GM12864 (cell line): ENCODE measurements around the gene ATP2A3.

Source experiments
- DNase-seq: peaks from one replicate; pipeline ENCODE4 v3.0.0-alpha.2; 2011; ENCODE audit warnings: low read depth
- H3K4me3 ChIP-seq: 2 replicates; pipeline ENCODE4 v1.5.1; 2011; ENCODE audit warnings: mild to moderate bottlenecking, low read depth, low read length, control low read depth
- TF ChIP-seq, protein P1 (sequence below): IDR thresholded peaks from 2 replicates; pipeline ENCODE4 v1.5.1; 2011; ENCODE audit warnings: low read depth, mild to moderate bottlenecking, moderate library complexity, low read length, control low read depth, inconsistent platforms; ENCODE audit errors: missing control alignments

Gene ATP2A3

DNA sequence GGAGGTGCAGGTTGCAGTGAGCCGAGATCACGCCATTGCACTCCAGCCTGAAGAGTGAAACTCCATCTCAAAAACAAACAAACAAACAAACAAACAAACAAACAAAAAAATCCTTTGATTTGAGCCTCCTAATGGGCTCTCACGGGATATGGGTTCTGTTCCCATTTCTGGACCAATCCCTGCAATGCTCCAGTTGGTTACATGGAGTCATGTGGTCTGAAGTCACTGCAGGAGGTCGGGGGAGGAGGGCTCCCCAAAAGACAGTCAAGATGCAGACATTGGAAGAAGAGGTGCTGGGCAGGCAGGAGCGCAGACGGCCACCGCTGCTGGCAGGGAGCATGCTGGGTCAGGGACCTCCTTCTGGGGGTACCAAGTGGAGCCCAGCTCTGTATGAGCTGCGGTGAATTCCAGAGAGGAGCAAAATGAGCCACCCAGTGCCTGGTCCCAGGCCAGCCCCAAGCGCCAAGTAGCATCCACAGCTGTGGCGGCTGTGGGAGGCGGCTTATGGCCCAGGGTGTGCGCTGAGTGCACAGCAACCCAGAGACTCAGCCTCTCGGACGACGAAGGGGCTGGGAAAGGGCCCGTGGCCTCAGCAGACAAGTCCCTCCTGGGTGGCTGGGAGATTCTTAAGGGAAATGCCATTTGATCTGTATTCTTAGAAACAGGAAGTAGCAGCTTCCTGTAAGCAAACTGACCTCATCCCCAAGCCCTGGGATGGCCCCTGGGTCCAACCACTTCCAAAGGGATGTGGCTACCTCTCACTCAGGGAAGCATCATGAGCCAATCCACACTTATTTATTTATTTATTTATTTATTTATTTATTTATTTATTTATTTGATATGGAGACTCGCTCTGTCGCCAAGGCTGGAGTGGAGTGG, 19.6 kb upstream of the ATP2A3 start:
- TF ChIP-seq, protein P1, sequence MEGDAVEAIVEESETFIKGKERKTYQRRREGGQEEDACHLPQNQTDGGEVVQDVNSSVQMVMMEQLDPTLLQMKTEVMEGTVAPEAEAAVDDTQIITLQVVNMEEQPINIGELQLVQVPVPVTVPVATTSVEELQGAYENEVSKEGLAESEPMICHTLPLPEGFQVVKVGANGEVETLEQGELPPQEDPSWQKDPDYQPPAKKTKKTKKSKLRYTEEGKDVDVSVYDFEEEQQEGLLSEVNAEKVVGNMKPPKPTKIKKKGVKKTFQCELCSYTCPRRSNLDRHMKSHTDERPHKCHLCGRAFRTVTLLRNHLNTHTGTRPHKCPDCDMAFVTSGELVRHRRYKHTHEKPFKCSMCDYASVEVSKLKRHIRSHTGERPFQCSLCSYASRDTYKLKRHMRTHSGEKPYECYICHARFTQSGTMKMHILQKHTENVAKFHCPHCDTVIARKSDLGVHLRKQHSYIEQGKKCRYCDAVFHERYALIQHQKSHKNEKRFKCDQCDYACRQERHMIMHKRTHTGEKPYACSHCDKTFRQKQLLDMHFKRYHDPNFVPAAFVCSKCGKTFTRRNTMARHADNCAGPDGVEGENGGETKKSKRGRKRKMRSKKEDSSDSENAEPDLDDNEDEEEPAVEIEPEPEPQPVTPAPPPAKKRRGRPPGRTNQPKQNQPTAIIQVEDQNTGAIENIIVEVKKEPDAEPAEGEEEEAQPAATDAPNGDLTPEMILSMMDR, result no peak
- no peak for DNase-seq
- H3K4me3 ChIP-seq, result no peak overlapping the region

DNA sequence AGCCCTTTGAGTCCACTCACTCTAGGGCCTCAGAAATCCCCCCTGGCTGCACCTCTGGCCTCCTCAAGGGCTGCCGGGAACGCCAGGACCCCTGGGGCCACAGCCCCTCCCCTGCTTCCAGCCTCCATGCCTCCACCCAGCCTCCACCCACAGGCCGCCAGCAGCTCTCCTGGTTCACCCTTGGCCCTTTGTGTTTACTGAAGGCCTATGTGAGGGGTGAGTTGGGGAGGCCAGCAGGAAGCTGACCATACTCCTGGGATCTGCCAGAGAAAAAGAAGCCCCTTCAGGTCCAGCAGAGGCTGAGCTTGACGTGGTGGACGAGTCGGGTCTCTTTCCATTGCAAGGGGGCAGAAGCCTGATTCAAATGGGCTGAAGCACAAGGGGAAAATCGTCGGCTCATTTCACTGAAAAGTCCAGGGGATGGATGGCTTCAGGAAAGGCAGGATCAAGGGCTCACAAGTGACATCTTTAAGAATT, 18.3 kb upstream of the ATP2A3 start:
- TF ChIP-seq, protein P1, result no peak
- H3K4me3 ChIP-seq, result no peak overlapping the region
- DNase-seq, result no peak

DNA sequence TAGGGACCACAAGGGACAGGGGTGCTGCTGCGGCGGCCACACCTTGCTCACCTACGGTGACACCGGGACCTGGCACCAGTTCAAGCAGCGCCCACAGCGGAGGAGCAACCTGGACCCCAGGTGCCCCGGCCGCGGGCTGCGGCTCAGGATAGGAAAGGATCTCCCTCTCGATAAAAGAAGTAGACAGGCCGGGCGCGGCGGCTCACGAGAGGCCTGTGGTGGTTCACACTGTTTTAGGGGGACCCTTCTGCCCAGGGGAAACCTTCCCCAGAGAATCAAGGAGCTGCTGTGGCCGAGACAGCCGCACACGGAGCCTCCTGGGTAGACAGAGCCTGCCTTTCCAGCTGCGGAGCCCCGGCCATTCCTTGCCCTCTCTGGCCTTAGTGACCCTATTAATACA, 17.9 kb upstream of the ATP2A3 start:
- TF ChIP-seq, protein P1, result no peak
- no peak for DNase-seq
- no peak overlapping the region for H3K4me3 ChIP-seq

DNA sequence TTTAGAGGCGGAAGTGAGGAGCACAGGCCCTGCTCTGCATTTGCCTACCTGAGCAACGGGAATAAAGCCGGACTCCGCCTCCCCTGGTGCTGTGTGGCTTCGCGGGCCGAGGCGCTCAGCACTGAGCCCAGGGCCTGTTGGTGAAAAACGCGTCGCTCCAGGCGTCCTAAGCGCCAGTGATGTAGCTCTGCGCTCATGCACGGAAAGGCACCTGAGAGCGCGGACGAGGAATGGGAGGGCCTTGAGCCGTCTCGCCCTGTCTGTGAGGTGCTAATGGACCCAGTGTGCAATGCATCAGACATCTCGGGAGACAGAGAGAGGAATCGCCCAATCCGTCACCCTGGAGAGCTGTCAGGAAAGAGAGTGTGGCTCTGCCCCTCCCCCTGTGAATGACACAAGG, 17.2 kb upstream of the ATP2A3 start:
- DNase-seq, result no peak
- no peak overlapping the region for H3K4me3 ChIP-seq
- TF ChIP-seq, protein P1, result no peak

DNA sequence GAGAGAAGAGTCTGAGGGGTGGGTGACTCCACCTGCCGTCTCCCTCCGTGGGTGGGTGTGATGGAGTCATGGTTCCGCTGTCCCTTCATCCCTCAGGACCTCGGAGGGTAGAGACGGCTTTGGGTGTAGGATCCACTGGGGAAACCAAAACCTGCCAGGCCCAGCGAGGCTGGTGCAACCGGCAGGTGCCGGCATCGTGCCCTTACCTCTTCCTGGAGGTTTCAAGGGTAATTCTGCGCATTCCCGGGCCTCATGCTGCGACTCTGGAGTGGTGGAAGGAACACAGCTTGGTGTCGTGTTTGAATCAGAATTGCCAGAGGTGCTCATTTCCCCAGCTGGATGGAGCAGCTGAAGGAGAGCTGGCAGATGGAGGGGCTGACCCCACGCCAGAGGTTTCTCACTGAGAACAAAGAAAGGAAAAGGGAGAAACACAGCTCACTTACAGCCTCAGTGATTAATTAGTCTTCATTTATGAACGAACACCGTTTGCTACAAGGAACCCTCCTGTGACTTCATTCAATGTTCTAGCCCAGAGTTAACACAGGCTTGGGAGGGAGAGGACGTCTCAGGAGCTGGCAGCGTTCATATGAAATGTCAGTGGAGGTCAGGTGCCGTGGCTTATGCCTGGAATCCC, 16.3 kb upstream of the ATP2A3 start:
- TF ChIP-seq, protein P1, result no peak
- H3K4me3 ChIP-seq, result no peak overlapping the region
- DNase-seq, result no peak

DNA sequence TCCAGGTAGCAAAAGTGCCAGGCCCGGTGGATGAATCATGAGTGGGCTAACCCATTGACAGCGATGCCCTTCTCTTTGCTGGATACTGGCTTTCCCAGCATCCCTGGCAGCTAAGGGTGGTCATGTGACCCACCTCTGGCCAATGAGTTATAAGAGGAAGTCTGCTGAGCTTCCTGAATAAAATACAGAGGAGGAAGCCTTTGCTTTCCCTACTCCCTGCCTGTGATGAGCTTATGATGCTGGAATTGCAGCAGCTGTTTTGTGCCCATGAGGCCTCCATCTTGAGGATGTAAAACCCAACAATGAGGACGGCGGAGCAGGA, 15.0 kb upstream of the ATP2A3 start:
- no peak for DNase-seq
- TF ChIP-seq, protein P1, result no peak
- no peak overlapping the region for H3K4me3 ChIP-seq
